Measurements from ENCODE around the gene CNRIP1.

DNA sequence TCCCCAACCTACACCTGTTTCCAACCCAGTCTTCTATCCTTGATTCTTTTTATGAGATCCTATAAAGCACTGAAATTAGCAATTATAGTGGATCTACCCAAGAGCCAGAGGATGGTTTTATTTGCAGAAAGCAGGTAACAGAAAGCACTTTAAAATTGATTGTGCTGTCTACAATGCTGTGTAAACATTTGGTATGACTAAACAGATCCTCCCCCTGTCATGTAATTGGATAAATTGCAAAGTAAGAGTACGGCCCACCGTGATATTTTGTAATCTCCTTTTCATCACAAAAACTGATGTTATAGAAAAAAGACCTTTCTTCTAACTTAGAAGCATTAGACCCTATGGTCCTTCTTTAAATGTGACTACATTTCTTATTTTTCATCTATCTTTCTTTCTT lies 56.1 kb downstream of the CNRIP1 start:
- TF ChIP-seq CBX3 (IDR thresholded peaks at IDR 0.05; ENCODE audit: low read depth) (no peak), CTCF (IDR thresholded peaks at IDR 0.05 in 2 of 3, conservative IDR thresholded peaks at IDR 0.05 in 1 of 3; ENCODE audit: borderline replicate concordance in 1 of 3, insufficient read depth in 1 of 3, low read depth in 2 of 3, low read length in 2 of 3) (no peak), EZH2 (IDR thresholded peaks at IDR 0.05) (no peak), JUND (IDR thresholded peaks at IDR 0.05) (no peak), POLR2A (IDR thresholded peaks at IDR 0.05; ENCODE audit: borderline replicate concordance, extremely low read depth, insufficient read depth, insufficient read length) (no peak), RAD21 (IDR thresholded peaks at IDR 0.05; ENCODE audit: low read depth) (no peak), ELF1 (IDR thresholded peaks at IDR 0.05; ENCODE audit: borderline replicate concordance, low read depth) (no peak), CEBPB (IDR thresholded peaks at IDR 0.05; ENCODE audit: low read depth) (no peak), YY1 (IDR thresholded peaks at IDR 0.05; ENCODE audit: extremely low read depth, insufficient replicate concordance, low read depth, low read length) (no peak), ZNF274 (IDR thresholded peaks at IDR 0.05; ENCODE audit: low read depth, low read length) (no peak), EZH2phosphoT487 (IDR thresholded peaks at IDR 0.05; ENCODE audit: borderline replicate concordance) (no peak), EGR1 (IDR thresholded peaks at IDR 0.05; ENCODE audit: low read depth) (no peak)
- TF ChIP-seq, protein P1, sequence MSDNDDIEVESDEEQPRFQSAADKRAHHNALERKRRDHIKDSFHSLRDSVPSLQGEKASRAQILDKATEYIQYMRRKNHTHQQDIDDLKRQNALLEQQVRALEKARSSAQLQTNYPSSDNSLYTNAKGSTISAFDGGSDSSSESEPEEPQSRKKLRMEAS (IDR thresholded peaks at IDR 0.05) = no peak
